ENCODE results near the gene KCND3.

KCND3 gene

DNA sequence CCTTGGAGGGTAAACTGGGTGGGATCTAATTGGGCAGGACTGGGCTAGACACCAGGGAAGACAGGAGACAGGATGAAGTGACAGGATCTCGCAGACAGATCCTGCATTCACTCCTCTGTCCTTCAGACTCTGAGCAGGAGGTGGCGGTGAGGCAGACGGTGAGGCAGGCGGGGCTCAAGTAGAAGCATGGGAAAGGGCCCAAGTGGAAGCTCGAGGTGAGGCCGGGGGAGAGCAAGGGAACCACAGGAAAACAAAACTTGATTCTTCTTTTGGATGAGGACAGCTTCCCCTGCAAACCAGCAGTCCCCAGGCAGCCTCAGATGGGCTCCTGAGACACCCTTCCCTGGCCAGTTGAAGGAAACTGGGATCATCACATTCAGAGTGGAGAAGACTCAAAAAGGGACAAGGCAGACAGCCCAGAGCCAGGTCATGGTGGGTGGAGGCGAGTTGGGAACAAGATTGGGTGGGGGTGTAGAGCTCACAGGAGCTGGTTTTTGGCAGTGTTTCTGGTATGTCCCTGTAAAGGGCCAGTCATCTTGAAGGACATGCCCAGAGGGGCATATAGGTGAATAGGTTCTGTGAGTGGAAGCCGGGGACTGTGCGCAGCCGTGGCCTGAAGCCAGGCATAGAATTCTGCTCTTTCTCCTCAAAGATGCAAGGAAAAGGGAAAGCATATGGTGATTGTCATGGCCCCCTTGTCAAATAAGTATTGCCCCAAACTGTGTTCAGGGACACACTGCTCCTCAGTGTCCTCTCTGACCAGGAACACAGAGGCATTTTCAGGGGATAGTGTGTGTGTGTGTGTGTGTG lies 268.3 kb downstream of the KCND3 start:
- DNase-seq = no peak

All from NCI-H1092 treated with DMSO at 0.1 percent for 48 hours (cell line).